Gastroesophageal sphincter (tissue), 4 donors: ENCODE results near the gene BPI. TPM values are rescaled to one million over a fixed set of nuclear protein-coding genes. Genes with fewer than 3 reads are reported as not detected.
A peak's percentile ranks its signal among the peaks of the same experiment; 100 is the strongest.

Experiments
- ATAC-seq: fragments of 150-250 bp; one replicate; pipeline ENCODE4 v1.9.1; 2016; ENCODE audit warnings: mild to moderate bottlenecking, moderate library complexity
- H3K27ac ChIP-seq, 4 donors: fragments of 200-600 bp; sonication (generic) in 3 of 4; 1 replicate in 3 of 4; 2 replicates in 1 of 4; pipeline ENCODE4 v1.5.1; 2016 to 2019
- H3K27me3 ChIP-seq: fragments of 200-600 bp; sonication (generic); one replicate; pipeline ENCODE4 v1.5.1; 2019
- H3K36me3 ChIP-seq, 2 donors: fragments of 200-600 bp; sonication (generic); one replicate each; pipeline ENCODE4 v1.5.1; 2019; ENCODE audit warnings: control low read depth in 1 of 2
- H3K4me1 ChIP-seq, 3 donors: fragments of 200-600 bp; sonication (generic); 1 replicate in 2 of 3; 2 replicates in 1 of 3; pipeline ENCODE4 v1.5.1; 2016 to 2019; ENCODE audit warnings: control low read depth in 2 of 3
- H3K4me3 ChIP-seq, 2 donors: fragments of 200-600 bp; sonication (generic); one replicate each; pipeline ENCODE4 v1.5.1; 2019; ENCODE audit warnings: mild to moderate bottlenecking in 1 of 2, moderate library complexity in 1 of 2
- H3K9me3 ChIP-seq, 3 donors: fragments of 200-600 bp; sonication (generic); one replicate each; pipeline ENCODE4 v1.5.1; 2017 to 2019; ENCODE audit warnings: control low read depth in 2 of 3
- CTCF ChIP-seq, 4 experiments: fragments of 200-600 bp in 2 of 4; fragments of 450-650 bp in 2 of 4; sonication (generic) in 1 of 4; IDR thresholded peaks; one replicate each; pipeline ENCODE4 v1.5.1; 2017 to 2019; ENCODE audit warnings: antibody characterized with exemption in 4 of 4, mild to moderate bottlenecking in 2 of 4, moderate library complexity in 2 of 4
- EP300 ChIP-seq: sonication (generic); formaldehyde crosslinking; IDR thresholded peaks from one replicate; pipeline ENCODE4 v1.6.1; 2017; ENCODE audit warnings: antibody characterized with exemption, mild to moderate bottlenecking
- POLR2A ChIP-seq, 2 donors: fragments of 450-650 bp; IDR thresholded peaks; one replicate each; pipeline ENCODE4 v1.6.1; 2017; ENCODE audit warnings: antibody characterized with exemption in 2 of 2, mild to moderate bottlenecking in 2 of 2, moderate library complexity in 1 of 2
- POLR2AphosphoS5 ChIP-seq: sonication (generic); formaldehyde crosslinking; IDR thresholded peaks from one replicate; pipeline ENCODE4 v1.6.1; 2017; ENCODE audit warnings: antibody characterized with exemption
- WGBS, 2 donors: methylation state at CpG; one replicate each; pipeline ENCODE4 v1.1.5; 2018; ENCODE audit warnings: low coverage in 1 of 2; 5-methylcytosine and 5-hydroxymethylcytosine counted together
- total RNA-seq, 4 donors: library from RNA; depleted of rRNA; stranded (reverse); fragments of >200 nt; gene quantifications; one replicate each; pipeline ENCODE4 v1.1.0, GENCODE V29; 2016

Gene BPI
- total RNA-seq, 4 donors from 2014 or later = 0.27 to 0.47 TPM; not detected in 2

DNA sequence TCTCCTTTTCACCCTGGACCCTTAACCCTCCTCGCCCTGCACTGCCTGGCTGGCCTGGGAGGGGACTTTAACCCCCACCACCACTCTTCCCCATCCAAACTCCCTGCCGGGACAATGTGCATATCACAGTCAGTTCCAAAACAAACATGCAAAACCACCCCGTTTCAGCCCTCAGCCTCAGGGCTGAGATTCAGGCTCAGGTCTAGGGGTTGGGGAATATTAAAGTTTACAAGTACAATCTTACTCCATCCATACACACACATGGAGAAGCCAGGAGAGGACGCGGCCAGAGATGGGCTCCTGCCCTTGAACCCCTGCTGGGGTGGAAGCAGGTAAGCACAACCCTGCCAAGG, 44.0 kb upstream of the BPI start:
- ATAC-seq = peak; percentile 8
- 17 to 20% methylated on average over 1 of the region's 5 CpGs for WGBS, 2 donors
- H3K4me3 ChIP-seq = peak overlapping the region; percentile 50 to 60
- peaks cover 40% of the 10 kb centered on the region for H3K27me3 ChIP-seq
- no peaks in the 10 kb centered on the region for H3K9me3 ChIP-seq
- TF ChIP-seq POLR2AphosphoS5 (no peak), POLR2A (IDR thresholded peaks at IDR 0.05) (no peak), EP300 (no peak), CTCF (IDR thresholded peaks at IDR 0.05) (no peak)
- no peaks in the 10 kb centered on the region for H3K36me3 ChIP-seq
- peaks cover 0 to 47% (median 0%) of the 10 kb centered on the region in 3 donors for H3K4me1 ChIP-seq
- peak overlapping the region; percentile 79 to 88 (median 86) for H3K27ac ChIP-seq

DNA sequence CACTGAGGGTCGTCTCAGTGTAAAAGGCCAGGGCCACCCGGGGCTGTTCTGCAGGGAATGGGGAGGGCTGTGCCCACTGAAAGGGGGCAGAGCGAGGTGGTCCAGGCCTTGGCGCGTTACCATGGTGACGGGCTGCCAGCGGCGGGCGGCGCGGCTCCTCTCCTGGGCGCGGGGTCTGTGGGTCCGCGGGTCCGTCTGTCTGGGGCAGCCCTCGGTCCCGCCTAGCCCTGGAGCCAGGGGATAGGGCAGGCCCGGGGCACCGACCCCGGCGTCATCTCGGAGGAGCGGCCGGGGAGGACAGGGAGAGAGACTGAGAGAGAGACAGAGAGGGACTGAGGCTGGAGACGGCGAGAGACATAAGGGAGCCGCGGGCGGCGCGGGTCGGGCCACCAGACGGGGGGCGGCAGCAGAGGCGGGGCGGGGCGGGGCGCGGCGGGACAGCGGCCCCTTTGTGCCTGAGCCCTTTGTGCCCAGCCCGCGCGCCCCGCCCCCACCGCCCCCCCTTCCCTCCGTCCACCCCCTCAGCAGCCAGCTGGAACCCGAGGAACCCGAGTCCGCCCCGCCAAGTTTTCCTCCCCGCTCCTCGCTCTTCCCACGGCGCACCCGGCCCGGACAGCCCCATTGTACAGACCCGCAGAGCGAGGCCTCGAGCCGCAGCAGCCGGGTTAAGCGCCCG, 43.4 kb upstream of the BPI start, which contains the start of gene KIAA1755:
Gene KIAA1755, minus strand, starts transcription at position 358 of the 676 bp plus-strand sequence. Its CDS starts 235 bp downstream, at position 123.
- Histone ChIP-seq H3K36me3 (no peaks in the 10 kb centered on the region), H3K4me1 (peaks cover 0 to 42% (median 0%) of the 10 kb centered on the region in 3 donors), H3K27me3 (peaks cover 40% of the 10 kb centered on the region), H3K9me3 (no peaks in the 10 kb centered on the region), H3K27ac (peak within 1 kb of the TSS; percentile 79 to 88 (median 86)), H3K4me3 (peak within 1 kb of the TSS; percentile 50 to 60)
- ATAC-seq = peak; percentile 60
- no peak for TF ChIP-seq EP300
- no peak for TF ChIP-seq POLR2A (IDR thresholded peaks at IDR 0.05)
- TF ChIP-seq CTCF (IDR thresholded peaks at IDR 0.05) = no peak
- no peak for TF ChIP-seq POLR2AphosphoS5
- WGBS, 2 donors = no CpG with 5 or more reads among the region's 65 CpGs

DNA sequence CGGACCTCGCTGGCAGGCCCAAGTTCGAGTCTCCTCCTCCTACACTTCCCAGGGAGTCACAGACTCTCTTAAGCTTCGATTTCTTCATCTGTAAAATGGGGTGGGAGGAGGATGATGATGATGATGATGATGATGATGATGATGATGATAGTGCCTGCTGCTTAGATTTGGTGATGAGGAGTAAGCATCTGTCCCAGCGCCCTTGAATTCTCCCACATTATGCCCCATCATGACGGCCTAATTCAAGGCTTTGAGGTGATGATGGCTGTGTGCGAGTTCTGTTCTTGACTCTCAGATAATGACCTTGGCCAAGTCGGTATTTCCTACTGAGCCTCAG, 42.9 kb upstream of the BPI start:
- ATAC-seq = no peak
- WGBS, 2 donors = 77 to 80% methylated on average over 4 of the region's 8 CpGs
- peak overlapping the region; percentile 79 to 88 (median 86) for H3K27ac ChIP-seq

GRCh38 chr20:38262931-38263330, 41.0 kb upstream of the BPI start:
- TF ChIP-seq EP300 = no peak
- no peak for TF ChIP-seq POLR2A (IDR thresholded peaks at IDR 0.05)
- TF ChIP-seq CTCF (IDR thresholded peaks at IDR 0.05) = no peak
- no peak for TF ChIP-seq POLR2AphosphoS5
- no peak overlapping the region for H3K27ac ChIP-seq

More for the DNA sequence above, 42.9 kb upstream of the BPI start:
- Histone ChIP-seq H3K36me3 (no peaks in the 10 kb centered on the region), H3K9me3 (no peaks in the 10 kb centered on the region), H3K27me3 (peaks cover 40% of the 10 kb centered on the region), H3K4me1 (peaks cover 0 to 37% (median 0%) of the 10 kb centered on the region in 3 donors), H3K4me3 (peak overlapping the region; percentile 50 to 60)
- TF ChIP-seq POLR2A (IDR thresholded peaks at IDR 0.05) = no peak
- TF ChIP-seq EP300 = no peak
- no peak for TF ChIP-seq CTCF (IDR thresholded peaks at IDR 0.05)
- TF ChIP-seq POLR2AphosphoS5 = no peak

DNA sequence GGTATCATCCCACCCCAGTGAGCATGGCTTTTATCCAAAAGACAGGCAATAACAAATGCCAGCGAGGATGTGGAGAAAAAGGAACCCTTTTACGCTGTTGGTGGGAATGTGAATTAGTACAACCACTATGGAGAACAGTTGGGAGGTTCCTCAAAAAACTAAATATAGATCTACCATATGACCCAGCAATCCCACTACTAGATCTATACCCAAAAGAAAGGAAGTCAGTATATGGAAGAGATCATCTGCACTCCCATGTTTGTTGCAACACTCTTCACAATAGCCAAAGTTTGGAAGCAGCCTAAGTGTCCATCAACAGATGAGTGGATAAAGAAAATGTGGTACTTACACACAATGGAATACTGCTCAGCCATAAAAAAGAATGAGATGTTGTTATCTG, 37.5 kb upstream of the BPI start:
- Histone ChIP-seq H3K4me1 (peaks cover 0 to 17% (median 7%) of the 10 kb centered on the region in 3 donors), H3K9me3 (no peaks in the 10 kb centered on the region), H3K27ac (no peak overlapping the region), H3K36me3 (no peaks in the 10 kb centered on the region), H3K27me3 (peaks cover 31% of the 10 kb centered on the region), H3K4me3 (no peak overlapping the region)
- no peak for ATAC-seq
- TF ChIP-seq CTCF (IDR thresholded peaks at IDR 0.05) (no peak), POLR2A (IDR thresholded peaks at IDR 0.05) (no peak), EP300 (no peak), POLR2AphosphoS5 (no peak)
- WGBS, 2 donors = 53 to 80% methylated on average over 2 of the region's 2 CpGs

More at GRCh38 chr20:38262931-38263330, 41.0 kb upstream of the BPI start:
- no peaks in the 10 kb centered on the region for H3K36me3 ChIP-seq
- 83 to 94% methylated on average over 3 to 6 of the region's 6 CpGs for WGBS, 2 donors
- ATAC-seq = no peak
- peaks cover 40% of the 10 kb centered on the region for H3K27me3 ChIP-seq
- peaks cover 0 to 26% (median 0%) of the 10 kb centered on the region in 3 donors for H3K4me1 ChIP-seq
- H3K9me3 ChIP-seq = no peaks in the 10 kb centered on the region
- no peak overlapping the region for H3K4me3 ChIP-seq
